Tibial nerve (tissue), 4 donors: ENCODE results near the gene TEX50. TPM values are rescaled to one million over a fixed set of nuclear protein-coding genes. Genes with fewer than 3 reads are reported as not detected.
"Not testable (repeated sequence)": the region's sequence is repeated elsewhere in the genome, so short reads cannot be mapped to it uniquely, and the experiment has no call there.

ENCODE experiments used
- DNase-seq, 2 donors: peaks; one replicate each; pipeline ENCODE4 v3.0.0-alpha.2; 2019; ENCODE audit warnings: low spot score in 2 of 2
- H3K27ac ChIP-seq, 4 donors: fragments of 200-600 bp; sonication (generic) in 3 of 4; one replicate each; pipeline ENCODE4 v1.5.1; 2017 to 2019; ENCODE audit warnings: mild to moderate bottlenecking in 1 of 4
- H3K27me3 ChIP-seq, 2 donors: fragments of 200-600 bp; sonication (generic) in 1 of 2; one replicate each; pipeline versions ENCODE4 v1.5.1 to v1.6.0; 2017 to 2019
- H3K36me3 ChIP-seq, 3 donors: fragments of 200-600 bp; sonication (generic); one replicate each; pipeline ENCODE4 v1.5.1; 2018 to 2019
- H3K4me1 ChIP-seq, 4 donors: fragments of 200-600 bp; sonication (generic) in 3 of 4; one replicate each; pipeline ENCODE4 v1.5.1; 2017 to 2019
- H3K4me3 ChIP-seq, 4 donors: fragments of 200-600 bp; sonication (generic) in 3 of 4; one replicate each; pipeline ENCODE4 v1.5.1; 2017 to 2019; ENCODE audit warnings: mild to moderate bottlenecking in 1 of 4, moderate library complexity in 1 of 4
- H3K9me3 ChIP-seq, 4 donors: fragments of 200-600 bp; sonication (generic) in 3 of 4; one replicate each; pipeline ENCODE4 v1.5.1; 2017 to 2019
- CTCF ChIP-seq, 5 experiments: fragments of 200-600 bp in 3 of 5; fragments of 450-650 bp in 2 of 5; sonication (generic) in 3 of 5; IDR thresholded peaks; one replicate each; pipeline ENCODE4 v1.5.1; 2016 to 2019; ENCODE audit warnings: antibody characterized with exemption in 5 of 5, mild to moderate bottlenecking in 3 of 5, moderate library complexity in 2 of 5
- EP300 ChIP-seq, 2 donors: sonication (generic); formaldehyde crosslinking; IDR thresholded peaks; one replicate each; pipeline ENCODE4 v1.6.1; 2017; ENCODE audit warnings: antibody characterized with exemption in 2 of 2, mild to moderate bottlenecking in 1 of 2
- POLR2A ChIP-seq, 2 donors: fragments of 450-650 bp; IDR thresholded peaks; one replicate each; pipeline ENCODE4 v1.6.1; 2017; ENCODE audit warnings: antibody characterized with exemption in 2 of 2, mild to moderate bottlenecking in 2 of 2, moderate library complexity in 2 of 2
- WGBS, 2 donors: methylation state at CpG; one replicate each; pipeline ENCODE4 v1.1.5; 2018; 5-methylcytosine and 5-hydroxymethylcytosine counted together
- total RNA-seq, 4 donors: library from RNA; depleted of rRNA; stranded (reverse); fragments of >200 nt; gene quantifications; one replicate each; pipeline ENCODE4 v1.1.0, GENCODE V29; 2016

The TEX50 gene
- total RNA-seq, 4 donors from 2014 or later, result not detected

GRCh38 chr1:173603056-173603591 lies 32.0 kb upstream of the TEX50 start, which contains the start of gene SLC9C2:
Gene SLC9C2 (minus strand): TSS chr1:173603072. CDS start chr1:173601776, 1,296 bp downstream.
- H3K4me3 ChIP-seq, result peak within 1 kb of the TSS in 1 of 4 donors; percentile 7
- H3K36me3 ChIP-seq, result no peaks in the 10 kb centered on the region
- no peak for TF ChIP-seq POLR2A (IDR thresholded peaks at IDR 0.05)
- no peak for TF ChIP-seq EP300 (IDR thresholded peaks at IDR 0.05)
- no peak for TF ChIP-seq CTCF (IDR thresholded peaks at IDR 0.05)
- H3K4me1 ChIP-seq, result no peaks in the 10 kb centered on the region
- DNase-seq, result peak in 1 of 2 donors; percentile 21
- peak within 1 kb of the TSS in 1 of 4 donors; percentile 9 for H3K27ac ChIP-seq
- no peaks in the 10 kb centered on the region for H3K9me3 ChIP-seq
- 50% methylated on average over 5 of the region's 5 CpGs for WGBS, 2 donors
- no peaks in the 10 kb centered on the region for H3K27me3 ChIP-seq

DNA sequence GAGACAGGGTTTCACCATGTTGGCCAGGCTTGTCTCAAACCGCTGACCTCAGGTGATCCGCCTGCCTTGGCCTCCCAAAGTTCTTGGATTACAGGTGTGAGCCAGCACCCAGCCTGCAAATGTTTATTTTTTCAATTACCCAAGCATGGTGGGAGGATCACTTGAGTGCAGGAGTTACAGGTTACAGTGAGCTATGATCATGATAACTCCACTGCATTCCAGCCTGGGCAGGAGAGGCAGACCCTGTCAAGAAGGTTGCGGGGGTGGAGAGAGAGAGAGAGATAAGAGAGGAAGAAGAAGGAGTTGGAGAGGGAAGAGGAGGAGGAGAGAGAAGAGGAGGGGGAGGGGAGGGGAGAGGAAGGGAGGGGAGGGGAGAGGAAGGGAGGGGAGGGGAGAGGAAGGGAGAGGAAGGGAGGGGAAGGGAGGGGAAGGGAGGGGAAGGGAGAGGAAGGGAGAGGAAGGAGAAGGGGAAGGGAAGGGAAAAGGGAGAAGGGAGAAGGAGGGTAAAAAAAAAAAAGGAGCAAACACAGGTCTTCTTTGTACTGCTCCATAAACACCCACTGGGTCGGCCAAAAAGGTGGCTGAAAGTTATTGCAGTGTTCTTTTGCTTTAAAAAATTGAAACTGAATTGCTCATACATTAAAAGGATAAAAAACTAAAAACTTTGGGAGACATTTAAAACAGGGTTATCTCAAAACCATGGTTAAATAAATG lies 26.5 kb upstream of the TEX50 start:
- Histone ChIP-seq H3K36me3 (no peaks in the 10 kb centered on the region), H3K4me1 (no peaks in the 10 kb centered on the region), H3K4me3 (no peak overlapping the region), H3K27ac (no peak overlapping the region), H3K27me3 (no peaks in the 10 kb centered on the region), H3K9me3 (no peaks in the 10 kb centered on the region)
- 83 to 89% methylated on average over 4 of the region's 4 CpGs for WGBS, 2 donors
- no peak for DNase-seq
- TF ChIP-seq EP300 (IDR thresholded peaks at IDR 0.05), result no peak
- TF ChIP-seq CTCF (IDR thresholded peaks at IDR 0.05), result no peak
- TF ChIP-seq POLR2A (IDR thresholded peaks at IDR 0.05), result no peak

DNA sequence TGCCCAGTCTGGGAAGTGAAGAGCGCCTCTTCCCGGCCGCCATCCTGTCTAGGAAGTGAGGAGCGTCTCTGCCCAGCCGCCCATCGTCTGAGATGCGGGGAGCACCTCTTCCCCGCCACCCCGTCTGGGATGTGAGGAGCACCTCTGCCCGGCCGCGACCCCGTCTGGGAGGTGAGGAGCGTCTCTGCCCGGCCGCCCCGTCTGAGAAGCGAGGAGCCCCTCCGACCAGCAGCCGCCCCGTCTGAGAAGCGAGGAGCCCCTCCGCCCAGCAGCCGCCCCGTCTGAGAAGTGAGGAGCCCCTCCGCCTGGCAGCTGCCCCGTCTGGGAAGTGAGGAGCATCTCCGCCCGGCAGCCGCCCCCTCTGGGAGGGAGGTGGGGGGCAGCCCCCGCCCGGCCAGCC lies 22.1 kb upstream of the TEX50 start:
- not testable (repeated sequence) for H3K4me1 ChIP-seq, H3K4me3 ChIP-seq, H3K36me3 ChIP-seq, DNase-seq, H3K27me3 ChIP-seq, H3K27ac ChIP-seq
- WGBS, 2 donors, result 94 to 97% methylated on average over 17 to 21 of the region's 32 CpGs
- H3K9me3 ChIP-seq, result peaks cover 0 to 12% (median 2%) of the 10 kb centered on the region in 4 donors

GRCh38 chr1:173616859-173617258 lies 18.3 kb upstream of the TEX50 start:
- H3K27me3 ChIP-seq, result no peaks in the 10 kb centered on the region
- no peak overlapping the region for H3K27ac ChIP-seq
- H3K36me3 ChIP-seq, result no peaks in the 10 kb centered on the region
- H3K9me3 ChIP-seq, result peaks cover 0 to 31% (median 7%) of the 10 kb centered on the region in 4 donors
- no peak for TF ChIP-seq EP300 (IDR thresholded peaks at IDR 0.05)
- no peak for TF ChIP-seq POLR2A (IDR thresholded peaks at IDR 0.05)
- TF ChIP-seq CTCF (IDR thresholded peaks at IDR 0.05), result no peak
- no peaks in the 10 kb centered on the region for H3K4me1 ChIP-seq
- DNase-seq, result no peak
- 89 to 94% methylated on average over 4 of the region's 4 CpGs for WGBS, 2 donors
- H3K4me3 ChIP-seq, result no peak overlapping the region

GRCh38 chr1:173627269-173627668 lies 7.9 kb upstream of the TEX50 start:
- Histone ChIP-seq H3K27me3 (no peaks in the 10 kb centered on the region), H3K4me3 (no peak overlapping the region), H3K36me3 (no peaks in the 10 kb centered on the region), H3K4me1 (no peaks in the 10 kb centered on the region), H3K9me3 (peaks cover 0 to 11% (median 1%) of the 10 kb centered on the region in 4 donors), H3K27ac (no peak overlapping the region)
- DNase-seq, result no peak
- TF ChIP-seq CTCF (IDR thresholded peaks at IDR 0.05), result no peak
- TF ChIP-seq POLR2A (IDR thresholded peaks at IDR 0.05), result no peak
- no peak for TF ChIP-seq EP300 (IDR thresholded peaks at IDR 0.05)
